NCI-H2196 (cell line): ENCODE data around the gene ALOX15.
"Not testable (repeated sequence)": the region's sequence is repeated elsewhere in the genome, so short reads cannot be mapped to it uniquely, and the experiment has no call there.

Source experiments
- DNase-seq: peaks from one replicate; lab custom pipeline; 2025; ENCODE audit not compliant: unreplicated experiment; lab: John Stamatoyannopoulos, UW

Gene ALOX15, protein sequence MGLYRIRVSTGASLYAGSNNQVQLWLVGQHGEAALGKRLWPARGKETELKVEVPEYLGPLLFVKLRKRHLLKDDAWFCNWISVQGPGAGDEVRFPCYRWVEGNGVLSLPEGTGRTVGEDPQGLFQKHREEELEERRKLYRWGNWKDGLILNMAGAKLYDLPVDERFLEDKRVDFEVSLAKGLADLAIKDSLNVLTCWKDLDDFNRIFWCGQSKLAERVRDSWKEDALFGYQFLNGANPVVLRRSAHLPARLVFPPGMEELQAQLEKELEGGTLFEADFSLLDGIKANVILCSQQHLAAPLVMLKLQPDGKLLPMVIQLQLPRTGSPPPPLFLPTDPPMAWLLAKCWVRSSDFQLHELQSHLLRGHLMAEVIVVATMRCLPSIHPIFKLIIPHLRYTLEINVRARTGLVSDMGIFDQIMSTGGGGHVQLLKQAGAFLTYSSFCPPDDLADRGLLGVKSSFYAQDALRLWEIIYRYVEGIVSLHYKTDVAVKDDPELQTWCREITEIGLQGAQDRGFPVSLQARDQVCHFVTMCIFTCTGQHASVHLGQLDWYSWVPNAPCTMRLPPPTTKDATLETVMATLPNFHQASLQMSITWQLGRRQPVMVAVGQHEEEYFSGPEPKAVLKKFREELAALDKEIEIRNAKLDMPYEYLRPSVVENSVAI

DNA sequence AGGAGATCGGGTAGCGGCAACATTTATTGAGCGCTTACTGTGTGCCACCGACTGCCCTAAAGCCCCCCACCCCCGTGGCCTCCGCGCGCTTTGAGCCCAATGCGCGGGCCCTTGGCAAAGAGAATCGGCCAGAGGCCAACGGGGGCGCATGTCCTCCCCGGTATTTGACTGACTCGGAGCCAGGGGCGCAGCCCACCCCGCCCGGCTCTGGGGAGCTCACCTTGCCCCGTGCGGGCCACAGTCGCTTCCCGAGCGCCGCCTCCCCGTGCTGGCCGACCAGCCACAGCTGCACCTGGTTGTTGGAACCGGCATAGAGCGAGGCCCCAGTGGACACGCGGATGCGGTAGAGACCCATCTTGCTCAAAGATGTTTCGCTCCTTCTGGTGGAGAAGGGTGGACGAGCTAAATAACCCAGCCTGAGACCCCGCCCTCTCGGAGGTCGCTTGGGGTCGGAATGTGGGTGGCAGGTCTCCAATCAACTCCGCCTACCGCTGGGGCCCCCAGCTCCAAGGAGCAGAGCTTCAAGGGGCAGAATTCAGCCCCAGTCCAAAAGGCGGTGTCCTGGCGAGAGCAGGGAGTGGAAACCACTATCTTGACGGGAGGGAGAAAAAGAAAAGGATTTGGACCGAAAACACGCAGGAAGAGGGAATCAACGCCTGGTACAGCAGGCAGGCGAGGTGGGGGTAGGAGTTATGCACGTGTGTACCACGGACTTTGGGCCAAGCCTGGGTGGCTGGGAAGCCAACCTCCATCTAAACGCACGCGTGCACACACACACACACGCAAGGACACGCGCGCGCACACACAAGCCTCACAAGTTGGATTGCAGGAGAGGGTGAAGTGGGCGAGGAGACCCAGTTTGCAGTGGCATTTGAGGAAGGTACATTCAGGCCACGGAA lies at the start of gene ALOX15:
Gene ALOX15, minus strand, starts transcription at position 382 of the 899 bp plus-strand sequence. Its CDS starts 27 bp downstream, at position 355.
- no peak for DNase-seq

DNA sequence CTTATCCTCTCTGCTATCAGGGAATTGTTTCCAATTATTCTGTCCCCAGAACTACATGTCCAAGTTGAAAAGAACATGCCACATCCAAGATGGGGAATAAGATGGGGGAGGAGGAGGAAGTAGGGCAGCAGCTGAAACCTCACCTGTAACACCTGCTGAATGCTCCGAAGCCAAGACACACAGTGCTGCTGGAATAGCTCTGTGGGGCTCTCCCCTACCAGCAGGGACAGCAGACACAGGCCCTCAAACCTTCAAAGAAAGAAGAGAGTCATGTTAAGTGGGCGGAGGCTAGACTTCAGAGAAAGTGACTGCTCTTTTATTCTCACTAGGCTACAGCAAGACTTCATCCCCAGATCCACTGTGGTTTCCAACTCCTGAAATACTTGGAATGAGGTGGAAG lies 49.3 kb upstream of the ALOX15 start:
- DNase-seq = peak; percentile 39

DNA sequence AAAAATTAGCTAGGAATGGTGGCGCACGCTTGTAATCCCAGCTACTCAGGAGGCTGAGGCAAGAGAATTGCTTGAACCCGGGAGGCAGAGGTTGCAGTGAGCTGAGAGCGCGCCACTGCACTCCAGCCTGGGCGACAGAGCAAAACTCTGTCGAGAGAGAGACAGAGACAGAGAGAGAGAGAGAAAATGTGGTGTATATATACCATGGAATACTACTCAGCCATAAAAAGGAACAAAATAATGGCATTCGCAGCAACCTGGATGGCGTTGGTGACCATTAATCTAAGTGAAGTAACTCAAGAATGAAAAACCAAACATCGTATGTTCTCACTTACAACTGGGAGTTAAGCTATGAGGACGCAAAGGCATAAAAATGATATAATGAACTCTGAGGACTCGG lies 48.4 kb upstream of the ALOX15 start:
- not testable (repeated sequence) for DNase-seq

DNA sequence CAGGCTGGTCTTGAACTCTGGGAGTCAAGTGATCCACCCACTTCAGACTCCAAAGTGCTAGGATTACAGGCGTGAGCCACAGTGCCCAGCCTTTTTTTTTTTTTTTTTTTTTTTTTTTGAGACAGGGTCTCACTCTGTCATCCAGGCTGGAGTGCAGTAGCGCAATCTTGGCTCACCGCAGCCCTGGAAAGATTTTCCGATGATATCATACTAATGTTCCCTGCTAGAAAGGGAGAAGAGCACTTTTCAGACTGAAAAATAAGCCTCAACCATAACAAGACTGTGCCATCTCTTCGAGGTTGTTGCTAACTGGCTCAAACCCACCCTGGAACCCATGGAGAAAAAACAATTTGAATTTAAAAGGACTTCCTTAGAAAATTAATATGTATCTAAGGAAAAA lies 42.3 kb upstream of the ALOX15 start:
- DNase-seq = not testable (repeated sequence)

DNA sequence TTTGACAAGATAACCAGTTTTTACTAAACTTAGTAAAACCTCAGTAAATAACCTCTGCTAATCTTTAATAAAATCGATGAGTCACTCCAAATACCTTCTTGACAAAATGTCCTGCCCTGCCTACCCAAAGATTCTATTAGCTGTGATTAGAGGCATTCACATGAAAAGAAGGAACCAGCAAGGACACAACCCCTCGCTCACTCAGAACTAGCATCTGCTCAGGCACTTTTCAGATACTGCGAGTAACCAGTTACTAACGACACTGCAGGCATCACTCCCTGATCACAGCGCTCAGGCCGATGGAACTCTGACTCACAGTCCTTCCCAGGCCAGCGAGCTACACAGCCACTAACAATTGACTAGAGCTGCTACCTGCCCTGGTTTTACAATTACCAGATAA lies 38.2 kb upstream of the ALOX15 start:
- DNase-seq = no peak

DNA sequence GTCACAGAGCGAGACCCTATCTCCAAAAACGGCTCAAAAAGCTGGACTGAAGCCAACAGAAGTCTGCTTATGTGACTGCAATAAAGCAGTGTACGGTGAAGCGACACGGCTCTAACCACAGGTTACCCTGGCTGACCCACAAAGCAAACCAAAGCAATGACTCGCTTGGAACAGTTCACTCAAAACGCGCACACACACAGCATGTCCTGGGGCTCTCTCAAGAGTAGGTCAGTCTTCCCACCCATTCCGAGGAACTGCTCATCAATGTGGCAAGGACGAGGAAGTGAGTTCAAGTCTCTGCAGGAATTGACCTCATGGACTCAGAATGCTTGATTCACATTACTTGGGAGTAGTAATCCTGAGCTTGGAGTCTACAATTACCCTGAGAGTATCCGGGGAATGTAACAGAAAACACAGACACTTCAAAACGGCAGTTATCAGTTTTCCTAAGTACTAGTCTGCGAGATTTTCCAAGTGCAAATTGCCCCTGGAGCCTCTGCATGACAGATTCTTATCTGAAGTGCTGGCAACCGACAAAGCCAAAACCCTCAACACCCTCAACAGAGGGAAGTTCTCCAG lies 37.1 kb upstream of the ALOX15 start:
- DNase-seq = no peak

DNA sequence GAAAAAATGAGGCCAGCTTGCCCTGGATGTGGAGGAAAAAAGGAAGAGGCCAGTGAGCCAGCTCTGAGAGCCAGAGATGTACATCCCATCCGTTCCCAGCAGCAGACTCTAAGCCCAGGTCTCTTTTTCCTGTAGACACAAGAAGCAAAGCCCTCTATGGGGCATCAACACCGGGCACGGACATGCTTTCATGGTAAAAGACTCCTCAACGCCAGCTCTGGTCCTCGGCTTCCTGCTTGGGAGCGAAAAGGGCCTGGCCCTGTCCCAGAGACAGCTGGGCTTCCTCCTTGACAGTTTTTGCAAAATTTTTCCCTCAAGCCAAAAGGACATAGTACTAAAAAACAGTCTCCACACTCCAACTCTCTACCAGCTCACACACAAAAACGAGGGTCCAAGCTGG lies 35.3 kb upstream of the ALOX15 start:
- no peak for DNase-seq

DNA sequence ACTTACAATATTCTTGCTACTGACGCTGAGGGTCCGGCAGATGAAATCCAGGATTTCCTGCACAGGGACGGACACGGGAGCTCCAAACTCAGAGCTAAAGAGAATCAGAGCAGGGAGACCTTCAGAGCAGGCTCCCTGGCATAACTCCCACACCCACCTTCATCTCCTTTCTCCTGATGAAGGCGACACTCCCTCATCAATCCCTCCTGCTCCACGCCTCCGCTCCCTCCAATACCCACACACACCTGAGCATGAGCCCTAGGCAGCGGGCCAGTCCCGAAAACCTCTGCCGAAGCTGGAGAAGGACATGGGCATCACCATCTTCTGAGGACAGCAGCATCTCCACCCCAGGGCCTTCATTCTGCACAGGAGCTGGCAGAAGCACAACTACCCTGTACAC lies 34.3 kb upstream of the ALOX15 start:
- DNase-seq = no peak

DNA sequence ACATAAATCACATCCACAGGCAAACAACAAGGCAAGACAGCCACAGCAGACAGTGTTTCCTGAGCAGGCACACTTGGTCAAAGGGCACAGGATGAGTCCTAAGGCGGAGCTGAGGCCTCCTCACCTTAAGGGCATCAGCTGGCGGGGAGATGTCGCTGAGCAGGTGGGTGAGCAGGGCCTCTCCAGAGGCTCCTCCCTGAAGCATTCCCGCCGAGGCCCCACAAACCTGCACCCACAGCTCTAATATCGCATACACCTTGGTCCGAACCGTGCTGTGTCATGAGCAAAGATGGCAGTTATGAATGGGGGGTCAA lies 33.2 kb upstream of the ALOX15 start:
- no peak for DNase-seq

DNA sequence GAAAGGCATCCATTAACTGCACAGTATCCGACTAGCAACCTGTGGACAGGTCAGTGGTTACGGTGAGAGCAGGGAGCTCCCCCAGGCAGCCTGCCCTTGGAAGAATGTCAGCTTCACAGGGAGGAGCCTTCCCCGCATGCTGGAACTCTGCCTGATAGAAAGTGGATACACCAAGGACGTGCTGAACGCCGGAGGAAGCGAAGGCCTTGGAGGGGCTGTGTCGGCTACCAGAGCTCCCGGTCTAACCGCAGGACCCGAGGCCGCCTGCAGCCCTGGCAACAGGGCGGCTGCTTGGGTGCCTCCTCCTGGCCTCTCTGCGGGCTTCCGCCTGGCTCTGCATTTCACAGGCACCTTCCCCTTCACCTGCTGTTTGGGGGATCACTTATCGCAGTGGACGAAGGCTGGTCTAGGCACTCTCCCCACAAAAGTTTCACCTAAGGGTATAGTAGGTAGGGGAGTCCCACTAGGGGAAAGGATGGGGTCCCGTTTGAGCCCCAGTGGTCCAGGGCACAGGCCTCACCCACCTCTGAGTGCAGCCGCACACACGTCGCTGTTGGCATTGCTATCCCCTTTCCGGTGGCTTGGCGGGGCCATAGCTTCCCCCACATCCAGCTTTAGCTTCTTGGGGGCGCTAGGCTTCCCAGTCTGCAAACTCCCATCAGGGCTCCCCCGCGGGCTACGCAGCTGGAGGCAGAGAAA lies 32.7 kb upstream of the ALOX15 start:
- no peak for DNase-seq

DNA sequence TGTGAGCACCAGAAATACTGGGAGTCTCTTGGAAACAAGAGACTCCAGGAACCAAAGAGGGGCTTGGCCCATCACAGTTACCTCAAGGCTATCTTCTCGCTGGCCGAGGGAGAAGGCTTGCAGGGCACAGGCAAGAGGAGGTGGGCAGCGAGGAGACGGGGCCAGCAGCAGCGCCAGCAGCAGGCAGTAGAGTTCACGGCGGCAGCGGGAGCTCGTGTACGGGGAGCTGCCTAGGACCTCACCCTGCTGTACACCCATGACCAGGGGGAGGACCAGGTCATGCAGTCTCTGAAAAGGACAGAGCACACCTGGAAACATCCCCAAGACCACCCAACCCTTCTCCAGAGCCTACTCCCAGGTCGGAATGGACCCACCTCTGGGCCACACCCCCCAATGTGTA lies 31.7 kb upstream of the ALOX15 start:
- no peak for DNase-seq

DNA sequence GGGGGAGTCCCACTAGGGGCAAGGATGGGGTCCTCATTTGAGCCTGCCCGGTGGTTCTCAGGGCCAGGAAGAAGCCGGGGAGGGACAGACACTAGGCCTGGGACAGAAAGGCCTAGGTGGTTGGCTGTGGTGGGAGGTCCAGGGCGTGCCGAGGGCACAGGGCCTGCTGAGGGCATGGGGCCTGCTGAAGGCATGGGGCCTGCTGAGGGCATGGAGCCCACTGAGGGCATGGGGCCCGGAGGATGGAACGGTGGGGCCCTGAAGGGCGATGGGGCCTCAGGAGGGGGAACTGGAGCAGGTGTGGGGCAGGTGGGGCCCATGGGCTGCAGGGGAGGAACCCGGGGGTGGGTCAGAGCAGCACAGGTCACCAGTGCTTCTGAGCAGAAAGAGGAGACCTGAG lies 31.3 kb upstream of the ALOX15 start:
- DNase-seq = no peak

DNA sequence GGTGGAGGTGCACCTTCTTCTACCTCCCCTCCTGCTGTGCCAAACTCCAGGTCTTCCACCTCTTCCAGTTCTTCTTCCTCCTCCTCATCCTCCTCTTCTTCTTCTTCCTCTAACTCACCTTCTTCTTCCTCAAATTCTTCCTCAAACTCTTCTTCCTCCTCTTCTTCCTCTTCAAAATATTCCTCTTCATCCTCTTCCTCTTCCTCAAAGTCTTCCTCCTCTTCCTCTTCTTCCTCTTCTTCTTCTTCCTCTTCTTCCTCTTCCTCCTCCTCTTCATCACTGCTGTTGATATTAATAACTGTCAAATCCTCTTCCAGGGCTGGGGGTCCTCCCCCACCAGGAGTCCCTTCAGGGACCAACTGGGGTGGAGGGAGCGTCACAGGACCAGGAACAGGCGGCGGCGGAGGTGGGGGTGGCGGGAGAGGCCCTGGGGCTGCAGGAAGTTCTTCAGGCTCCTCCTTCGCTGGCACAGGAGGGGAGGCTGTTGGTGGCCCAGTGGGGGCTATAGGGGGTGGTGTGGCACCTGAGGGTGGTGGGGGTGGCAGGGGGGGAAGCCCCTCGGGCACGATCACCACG lies 30.7 kb upstream of the ALOX15 start:
- no peak for DNase-seq

DNA sequence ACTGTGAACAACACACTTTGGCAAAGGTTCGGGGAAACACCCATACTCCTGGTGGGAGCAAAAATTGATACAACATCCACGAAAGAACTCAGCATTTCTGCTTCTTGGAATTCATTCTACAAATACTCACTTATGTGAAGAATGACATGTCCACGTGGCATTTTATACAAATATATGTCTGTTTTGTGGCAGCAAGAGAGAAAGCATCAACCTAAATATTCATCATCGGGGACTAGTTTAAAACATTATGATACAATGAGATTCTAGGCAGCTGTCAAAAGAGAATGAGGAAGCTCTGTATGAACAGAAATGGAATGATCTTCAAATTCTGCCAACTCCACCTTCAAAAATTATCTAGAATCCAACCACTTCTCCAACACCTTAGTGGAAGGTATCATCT lies 25.7 kb upstream of the ALOX15 start:
- no peak for DNase-seq

DNA sequence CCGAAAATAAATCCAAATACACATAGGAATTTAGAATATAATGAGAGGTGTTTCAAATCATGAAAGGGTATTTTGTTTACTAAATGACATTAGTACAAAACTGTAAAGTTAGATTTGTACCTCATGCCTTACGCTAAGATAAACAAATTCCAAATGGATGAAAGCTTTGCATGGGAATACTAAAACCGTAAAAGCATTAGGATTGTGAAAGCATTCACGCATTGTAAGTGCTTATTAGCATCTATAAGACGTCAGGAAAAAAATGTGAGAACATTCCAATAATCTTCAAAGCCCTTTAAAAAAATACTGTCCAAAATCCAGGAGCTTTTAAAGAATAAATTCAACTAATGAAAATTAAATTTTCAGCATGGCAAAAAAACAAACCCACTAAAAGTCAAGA lies 24.8 kb upstream of the ALOX15 start:
- no peak for DNase-seq

DNA sequence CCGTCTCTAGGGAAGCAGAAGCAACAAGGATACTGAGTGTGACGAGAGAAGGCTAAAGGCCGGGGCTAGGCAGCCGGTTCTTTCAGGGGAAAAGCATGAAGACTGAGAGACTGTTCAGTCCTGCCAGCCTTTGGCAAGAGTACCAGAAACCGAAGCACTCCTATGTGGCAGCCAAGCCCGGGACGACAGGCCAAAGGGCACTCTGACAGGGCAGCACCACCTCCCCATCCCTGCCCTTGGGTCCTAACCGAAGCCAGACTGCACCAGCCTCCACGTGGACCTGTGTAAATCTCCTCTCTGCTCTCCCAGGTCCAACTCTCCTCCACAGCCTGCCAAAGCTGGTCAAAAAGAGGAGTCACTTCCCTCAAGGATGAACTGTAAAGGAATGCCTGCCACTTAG lies 23.5 kb upstream of the ALOX15 start:
- no peak for DNase-seq

DNA sequence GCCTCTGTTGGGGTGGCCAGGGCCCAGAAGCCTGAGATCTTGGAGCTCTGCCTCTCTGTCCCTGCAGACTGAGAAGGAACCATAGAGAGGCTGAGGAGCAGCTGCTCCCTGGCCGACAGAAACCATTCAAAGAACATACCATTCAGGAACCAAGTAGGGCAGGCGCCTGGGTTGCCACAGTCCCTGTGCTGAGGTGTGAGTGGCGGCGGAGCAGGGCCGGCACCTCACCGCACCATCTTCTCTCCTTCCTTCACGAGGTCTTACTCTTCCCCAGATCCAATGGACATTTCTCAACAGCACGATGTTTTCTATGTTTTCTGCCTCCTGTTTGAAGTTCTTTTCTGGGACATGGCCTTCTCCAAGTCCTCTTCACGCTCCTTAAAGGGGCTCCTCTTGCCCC lies 22.8 kb upstream of the ALOX15 start:
- no peak for DNase-seq

DNA sequence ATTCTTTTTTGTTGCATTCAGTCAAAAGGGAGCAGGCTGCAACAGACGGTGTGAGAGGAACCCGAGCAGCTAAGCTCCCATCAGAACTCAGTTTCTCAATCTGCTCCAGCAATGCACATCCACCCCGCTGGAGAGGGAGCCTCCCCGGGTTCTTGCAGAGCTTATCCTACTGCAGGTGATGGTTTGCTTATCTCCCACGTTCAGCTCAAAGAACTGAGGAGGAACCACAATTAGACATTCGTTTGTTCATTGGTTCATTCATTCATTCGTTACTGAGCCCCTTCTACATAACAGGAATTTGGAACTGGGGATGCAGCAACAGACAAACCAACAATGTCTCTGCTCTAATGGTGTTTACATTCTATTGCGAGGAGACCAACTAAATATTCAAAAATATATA lies 22.2 kb upstream of the ALOX15 start:
- DNase-seq = no peak

DNA sequence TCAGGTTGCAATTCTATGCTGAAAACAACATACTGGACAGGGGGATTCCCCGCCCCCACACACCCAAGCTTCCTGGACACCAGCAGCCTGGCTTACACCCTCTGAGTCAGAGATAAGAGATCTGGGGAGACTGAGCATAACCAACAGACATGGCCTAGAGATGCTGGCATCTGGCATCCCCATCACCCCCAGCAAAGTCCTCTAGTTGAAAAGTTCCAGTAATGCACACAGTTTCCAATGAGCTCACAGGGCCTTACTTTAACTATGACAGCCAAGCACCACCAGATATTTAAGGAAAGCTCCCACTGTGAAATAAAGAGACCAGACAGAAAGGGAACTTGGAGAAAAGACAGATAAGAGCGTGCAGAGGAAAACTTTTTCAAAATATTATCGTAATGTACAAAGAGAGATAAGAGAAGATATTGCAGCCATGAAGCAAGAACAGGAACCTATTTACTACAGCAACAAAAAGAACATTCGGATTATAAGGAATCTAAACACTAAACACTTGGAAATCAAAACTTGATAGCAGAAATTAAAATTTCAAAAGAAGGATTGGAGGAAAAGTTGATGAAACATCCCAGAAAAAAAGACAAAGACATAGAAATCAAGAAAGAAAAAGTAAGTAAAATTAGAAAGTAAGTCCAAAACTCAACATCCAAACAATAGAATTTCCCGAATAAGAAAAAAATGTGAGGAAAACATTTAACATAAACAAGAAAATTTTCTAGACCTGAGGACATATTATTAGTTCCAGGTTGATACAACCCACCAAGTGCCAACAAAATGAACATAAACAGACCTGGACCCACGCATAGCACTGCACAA lies 17.2 kb upstream of the ALOX15 start:
- no peak for DNase-seq

DNA sequence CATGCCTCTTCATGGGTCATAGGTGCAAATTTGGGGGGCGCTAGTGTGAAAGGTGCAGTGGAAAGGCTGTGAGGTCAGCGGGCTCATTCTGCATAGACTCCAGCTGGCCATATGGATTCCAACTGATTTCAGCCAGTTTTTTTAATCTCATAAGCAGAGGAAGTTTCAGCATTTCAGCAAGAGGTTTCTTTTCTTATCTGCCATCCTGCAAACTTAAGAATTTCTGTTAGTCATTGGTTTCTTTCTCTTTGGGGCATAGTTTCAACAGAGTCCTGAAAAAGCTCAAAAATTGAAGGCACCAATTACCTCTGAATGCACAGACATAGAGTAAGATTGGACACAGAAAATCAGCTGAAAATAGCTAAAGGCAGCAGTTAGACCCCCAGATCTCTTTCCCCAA lies 16.2 kb upstream of the ALOX15 start:
- DNase-seq = no peak
